HG02798 (cell line): ENCODE data around the gene NPPC.
"Not testable (repeated sequence)": the region's sequence is repeated elsewhere in the genome, so short reads cannot be mapped to it uniquely, and the experiment has no call there.

Source experiments
- ATAC-seq: cut with Tn5 transposase; IDR thresholded peaks from one replicate; pipeline ENCODE4 v1.9.1; 2021; ENCODE audit warnings: mild to moderate bottlenecking; ENCODE audit not compliant: unreplicated experiment, poor library complexity

Gene NPPC, protein sequence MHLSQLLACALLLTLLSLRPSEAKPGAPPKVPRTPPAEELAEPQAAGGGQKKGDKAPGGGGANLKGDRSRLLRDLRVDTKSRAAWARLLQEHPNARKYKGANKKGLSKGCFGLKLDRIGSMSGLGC

DNA sequence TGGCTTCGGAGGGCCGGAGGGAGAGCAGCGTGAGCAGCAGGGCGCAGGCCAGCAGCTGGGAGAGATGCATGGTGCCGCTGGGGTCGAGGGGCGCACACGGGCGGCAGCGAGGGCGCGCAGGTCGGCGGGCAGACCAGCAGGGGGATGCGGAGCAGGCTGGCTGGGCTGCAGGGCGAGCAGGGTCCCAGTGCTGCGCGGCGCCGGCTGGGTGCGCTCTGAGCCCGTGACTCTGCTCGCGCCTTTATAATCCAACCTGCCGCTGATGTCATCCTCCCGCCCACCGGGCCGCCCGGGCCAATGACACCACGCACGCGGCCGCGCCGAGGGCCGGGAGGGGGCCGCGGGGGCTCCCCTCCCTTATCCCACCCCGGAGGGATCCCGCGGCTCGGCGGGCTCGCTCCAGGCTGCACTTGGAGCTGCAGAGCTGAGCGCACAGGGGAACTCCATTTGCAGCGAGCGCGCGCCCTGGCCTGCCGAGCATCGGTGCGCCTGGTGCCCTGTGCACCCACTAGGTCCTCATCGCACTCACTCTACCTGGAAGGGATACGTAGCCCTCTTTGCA is at the start of gene NPPC:
Gene NPPC (minus strand): TSS at position 217 of the 562 bp plus-strand sequence. CDS start 147 bp downstream, at position 70.
- ATAC-seq, result no peak

DNA sequence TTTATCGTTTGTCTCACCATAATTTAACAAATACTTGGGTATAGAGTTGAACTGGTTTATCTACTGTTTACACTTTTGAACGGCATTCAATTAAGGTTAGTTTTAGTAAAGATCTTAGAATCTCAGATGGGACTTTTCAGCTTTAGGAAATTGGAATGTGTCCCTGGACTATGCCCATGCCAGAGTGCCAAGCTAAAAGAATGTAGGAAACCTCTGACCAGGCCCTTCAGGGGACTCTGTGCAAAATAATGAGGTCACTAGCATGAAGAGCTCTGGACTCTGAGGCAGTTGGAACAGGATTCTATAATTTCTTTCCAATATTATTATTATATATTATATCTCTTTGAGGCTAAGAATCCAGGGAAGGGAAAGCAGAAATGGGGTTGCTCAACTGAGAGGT is 48.8 kb upstream of the NPPC start:
- ATAC-seq, result no peak

DNA sequence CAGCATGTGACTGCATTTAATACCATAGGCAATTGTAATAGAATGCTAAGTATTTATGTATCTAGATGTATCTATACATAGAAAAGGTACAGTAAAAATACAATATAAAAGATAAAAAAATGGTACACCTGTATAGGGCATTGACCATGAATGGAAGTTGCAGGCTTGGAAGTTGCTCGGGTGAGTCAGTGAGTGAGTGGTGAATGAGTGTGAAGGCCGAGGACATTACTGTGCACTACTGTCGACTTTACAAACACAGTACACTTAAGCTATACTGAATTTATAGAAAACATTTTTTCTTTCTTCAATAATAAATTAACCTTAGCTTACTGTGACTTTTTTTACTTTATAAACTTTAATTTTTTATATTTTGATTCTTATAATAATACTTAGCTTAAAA is 44.3 kb upstream of the NPPC start:
- no peak for ATAC-seq

DNA sequence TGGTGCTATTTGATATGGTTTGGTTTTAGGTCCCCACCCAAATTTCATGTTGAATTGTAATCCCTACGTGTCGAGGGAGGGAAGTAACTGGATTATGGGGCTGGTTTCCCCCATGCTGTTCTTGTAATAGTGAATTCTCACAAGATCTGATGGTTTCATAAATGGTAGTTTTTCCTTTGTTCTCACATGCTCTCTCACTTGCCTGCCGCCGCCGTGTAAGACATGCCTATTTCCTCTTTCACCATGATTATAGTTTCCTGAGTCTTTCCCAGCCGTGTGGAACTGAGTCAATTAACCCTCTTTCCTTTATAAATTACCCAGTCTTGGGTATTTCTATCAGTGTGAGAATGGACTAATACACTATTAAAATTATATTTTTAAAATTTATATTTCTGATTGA is 42.6 kb upstream of the NPPC start:
- no peak for ATAC-seq

DNA sequence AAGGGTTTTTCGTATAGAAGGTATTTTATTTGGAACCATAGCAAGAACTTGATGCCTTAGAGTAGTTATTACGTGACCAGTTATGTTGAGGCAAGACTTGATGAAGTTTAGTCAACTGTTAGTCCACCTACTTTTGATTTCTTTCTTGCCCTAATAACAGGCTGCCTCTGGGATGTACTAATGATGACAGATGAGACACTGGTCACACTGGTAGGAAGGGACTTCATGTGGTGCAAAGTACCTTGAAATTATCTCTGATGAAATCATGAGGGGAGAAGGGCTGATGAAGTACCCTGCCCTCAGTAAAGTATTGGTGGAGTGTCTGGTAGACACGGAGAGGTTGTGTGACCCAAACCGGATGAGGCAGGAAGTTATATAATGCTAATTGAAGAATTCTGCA is 40.7 kb upstream of the NPPC start:
- ATAC-seq, result no peak

DNA sequence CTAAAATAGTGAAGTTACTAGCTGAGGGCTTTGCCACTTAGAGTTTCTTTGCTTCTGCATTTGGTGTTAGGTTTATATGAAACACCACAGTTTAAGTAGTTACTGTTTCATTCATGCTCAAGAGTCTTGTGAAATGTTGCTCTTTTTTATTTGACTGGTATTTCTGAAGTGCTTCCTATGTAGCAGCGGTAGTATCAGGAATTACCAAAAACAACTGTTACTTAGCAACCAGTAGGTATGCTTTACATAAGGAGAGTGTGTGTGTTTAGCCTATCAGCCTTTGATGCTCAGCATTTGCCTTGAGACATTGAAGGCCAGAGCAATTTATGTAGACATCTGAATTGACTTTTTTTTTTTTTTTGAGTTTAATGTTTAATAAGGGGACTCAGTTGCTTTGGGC is 38.9 kb upstream of the NPPC start:
- no peak for ATAC-seq

DNA sequence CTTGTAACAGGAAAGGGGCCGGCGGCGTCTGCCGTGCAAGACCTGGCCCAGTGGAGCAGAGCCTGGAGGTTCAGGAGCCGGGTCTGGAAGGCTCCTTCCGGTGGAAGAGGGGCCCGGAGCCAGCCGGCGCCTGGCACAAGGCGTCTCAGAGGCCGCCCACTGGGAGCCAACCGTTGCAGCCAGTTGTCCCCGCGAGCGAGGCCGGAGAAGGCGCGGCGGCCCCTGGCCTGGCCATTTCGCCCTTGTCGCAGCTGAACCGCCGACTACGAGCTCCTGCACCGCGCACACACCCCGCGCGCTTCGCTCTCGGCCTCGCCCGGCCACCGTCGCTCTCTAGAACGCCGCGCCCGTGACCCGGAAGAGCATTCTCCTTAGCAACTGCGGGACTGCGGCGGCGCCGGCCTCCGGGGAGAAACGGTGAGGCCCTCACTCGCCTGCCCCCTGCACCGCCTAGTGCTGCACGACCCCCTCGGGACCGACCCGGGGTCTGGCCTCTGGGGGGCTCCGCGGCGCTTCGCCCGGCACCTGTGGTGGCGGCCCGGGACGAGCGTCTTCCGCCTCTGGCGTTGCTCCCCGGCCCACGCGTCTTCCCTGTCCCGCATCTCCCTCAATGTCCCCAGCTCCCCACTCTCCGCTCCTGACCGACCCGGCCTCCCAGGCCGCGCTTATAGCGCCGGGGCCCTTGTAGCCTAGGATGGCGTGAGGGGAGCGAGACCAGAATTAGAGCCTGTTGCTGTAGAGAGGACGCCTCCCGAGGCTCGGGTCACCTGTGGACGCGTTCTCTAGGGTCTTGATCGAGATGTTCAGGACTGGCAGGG is 35.4 kb upstream of the NPPC start, which contains the start of gene DIS3L2:
Gene DIS3L2 (plus strand): TSS at position 365 of the 818 bp plus-strand sequence. CDS start 53,215 bp downstream, outside the sequence.
- peak; percentile 92 for ATAC-seq

DNA sequence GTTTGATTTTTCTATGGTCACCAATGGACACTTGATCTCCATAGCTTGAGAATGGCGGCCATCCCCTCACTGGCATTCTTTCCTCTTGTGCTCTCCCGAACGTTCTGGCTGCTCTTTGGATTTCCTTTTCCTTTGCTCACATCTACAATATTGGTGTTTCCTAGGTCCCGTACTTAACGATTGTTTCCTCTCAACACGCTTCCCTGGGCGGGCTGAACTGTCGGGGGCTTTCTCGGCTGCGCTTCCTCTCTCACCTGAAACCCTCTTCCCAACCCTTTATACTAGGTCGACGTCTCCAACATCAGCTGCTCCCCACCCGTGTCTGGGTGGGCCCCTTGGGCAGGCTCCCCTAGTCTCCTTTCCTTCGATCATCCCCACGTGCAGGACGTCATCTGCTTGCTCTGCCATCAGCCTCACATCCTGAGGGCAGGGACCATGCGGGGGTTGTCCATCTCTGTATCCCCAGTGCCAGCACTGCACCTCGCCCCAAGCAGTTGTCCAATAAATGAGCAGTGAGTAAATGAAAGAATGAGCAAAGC is 34.7 kb upstream of the NPPC start:
- no peak for ATAC-seq

DNA sequence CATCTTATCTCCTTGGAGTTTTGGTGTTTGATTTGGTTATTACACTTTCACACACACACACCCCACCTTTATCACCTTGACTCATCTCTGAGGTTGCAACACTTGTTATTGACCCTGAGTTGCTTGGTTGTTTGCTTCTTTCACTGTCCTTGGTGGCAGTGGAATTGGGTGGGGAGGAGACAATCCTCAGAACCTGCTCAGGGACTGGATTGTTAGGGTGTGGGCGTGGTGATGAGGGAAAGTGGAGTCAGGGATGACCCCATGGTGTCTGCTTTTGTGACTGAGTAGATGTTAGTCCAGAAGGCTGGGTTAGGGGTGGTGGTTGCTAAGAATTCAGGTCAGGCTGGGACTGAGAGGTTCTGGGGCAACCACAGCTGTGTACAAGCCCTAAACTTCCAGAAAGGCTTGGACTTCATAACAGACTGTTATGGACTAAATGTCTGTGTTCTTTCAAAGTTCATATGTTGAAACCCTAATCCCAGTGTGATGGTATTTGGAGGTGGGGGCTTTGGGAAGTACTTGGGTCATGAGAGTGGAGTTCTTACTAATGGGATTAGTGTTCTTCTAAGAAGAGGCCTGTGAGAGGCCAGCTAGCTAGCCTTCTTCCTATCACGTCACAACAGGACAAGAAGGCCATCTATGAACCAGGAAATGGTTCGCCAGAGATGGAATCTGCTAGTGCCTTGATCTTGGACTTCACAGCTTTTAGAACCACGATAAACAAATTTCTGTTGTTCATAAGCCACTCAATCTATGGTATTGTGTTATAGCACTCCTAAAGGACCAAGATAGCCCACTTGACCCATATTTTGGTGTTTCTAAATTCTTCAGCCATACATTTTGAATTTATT is 31.9 kb upstream of the NPPC start:
- no peak for ATAC-seq

DNA sequence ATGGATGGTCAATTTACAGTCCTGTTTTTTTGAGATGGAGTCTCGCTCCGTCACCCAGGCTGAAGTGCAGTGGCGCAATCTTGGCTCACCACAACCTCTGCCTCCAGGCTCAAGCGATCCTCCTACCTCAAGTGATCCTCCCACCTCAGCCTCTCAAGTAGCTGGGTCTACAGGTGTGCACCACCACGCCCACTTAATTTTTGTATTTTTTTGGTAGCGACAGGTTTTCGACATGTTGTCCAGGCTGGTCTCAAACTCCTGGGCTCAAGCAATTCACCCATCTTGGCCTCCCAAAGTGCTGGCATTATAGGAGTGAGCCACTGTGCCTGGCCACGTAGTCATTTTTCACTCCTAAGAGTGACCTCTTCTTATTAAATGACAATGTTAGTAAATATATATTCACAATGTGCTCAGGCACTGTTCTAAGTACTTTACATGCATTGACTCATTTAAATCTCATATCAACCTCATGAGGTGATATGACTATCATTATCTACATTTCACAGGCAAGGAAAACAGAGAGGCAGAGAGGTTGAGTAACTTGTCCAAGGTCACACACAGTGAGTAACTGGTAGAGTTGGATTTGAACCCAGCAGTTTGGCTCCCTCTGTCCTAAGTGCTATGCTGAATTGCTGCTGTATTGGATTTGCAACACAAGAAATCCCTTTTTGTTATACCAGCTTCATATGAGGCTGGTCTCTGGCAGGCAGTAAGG is 29.7 kb upstream of the NPPC start:
- ATAC-seq, result no peak

DNA sequence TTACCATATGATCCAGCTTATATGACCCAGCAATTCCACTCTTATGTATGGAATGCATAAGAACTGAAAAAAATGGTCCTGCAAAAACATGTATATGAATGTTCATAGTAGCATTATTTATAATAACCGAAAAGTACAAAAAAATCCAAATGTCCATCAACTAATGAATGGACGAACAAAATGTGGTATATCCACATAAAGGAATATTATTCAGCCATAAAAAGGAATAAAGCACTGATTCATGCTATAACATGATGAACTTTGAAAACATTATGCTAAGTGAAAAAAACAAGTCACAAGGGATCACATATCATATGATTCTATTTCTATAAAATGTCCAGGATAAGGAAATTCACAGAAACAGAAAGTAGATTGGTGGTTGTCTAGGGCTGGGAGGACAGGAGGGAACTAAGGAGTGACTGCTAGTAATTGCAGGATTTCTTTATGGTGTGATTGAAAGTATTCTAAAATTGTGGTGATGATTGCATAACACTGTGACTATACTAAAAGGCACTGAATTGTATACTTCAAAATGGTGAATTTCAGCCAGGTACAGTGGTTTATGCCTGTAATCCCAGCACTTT is 25.3 kb upstream of the NPPC start:
- no peak for ATAC-seq

DNA sequence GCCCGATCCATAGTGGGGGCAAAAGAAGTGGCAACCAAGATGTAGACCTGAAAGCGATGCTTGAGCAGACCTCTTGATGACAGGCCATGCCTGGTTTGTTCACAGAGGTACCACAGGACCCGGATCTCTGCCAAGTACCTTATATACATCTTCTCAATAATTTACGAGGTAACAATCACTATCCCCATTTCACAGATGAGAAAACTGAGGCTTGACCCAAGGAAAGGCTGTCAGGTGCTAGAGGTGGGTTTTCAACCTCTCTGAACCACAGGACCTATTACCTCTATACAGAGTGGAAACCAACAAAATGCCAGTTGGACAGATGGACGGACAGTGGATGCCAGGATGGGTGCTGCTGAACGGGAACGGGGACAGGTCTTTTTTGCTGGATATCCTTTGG is 21.5 kb upstream of the NPPC start:
- no peak for ATAC-seq

DNA sequence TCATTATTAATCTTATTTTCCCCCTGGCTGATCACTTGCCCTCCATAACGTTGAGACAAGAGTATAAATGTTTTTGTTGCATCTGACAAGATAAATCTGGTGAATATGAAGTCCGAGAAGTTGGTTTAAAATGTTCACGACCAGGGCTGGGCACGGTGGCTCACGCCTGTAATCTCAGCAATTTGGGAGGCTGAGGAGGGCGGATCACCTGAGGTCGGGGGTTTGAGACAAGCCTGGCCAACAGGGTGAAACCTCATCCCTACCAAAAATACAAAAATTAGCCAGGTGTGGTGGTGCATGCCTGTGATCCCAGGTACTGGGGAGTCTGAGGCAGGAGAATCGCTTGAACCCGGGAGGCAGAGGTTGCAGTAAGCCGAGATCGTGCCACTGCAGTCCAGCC is 20.9 kb upstream of the NPPC start:
- not testable (repeated sequence) for ATAC-seq

DNA sequence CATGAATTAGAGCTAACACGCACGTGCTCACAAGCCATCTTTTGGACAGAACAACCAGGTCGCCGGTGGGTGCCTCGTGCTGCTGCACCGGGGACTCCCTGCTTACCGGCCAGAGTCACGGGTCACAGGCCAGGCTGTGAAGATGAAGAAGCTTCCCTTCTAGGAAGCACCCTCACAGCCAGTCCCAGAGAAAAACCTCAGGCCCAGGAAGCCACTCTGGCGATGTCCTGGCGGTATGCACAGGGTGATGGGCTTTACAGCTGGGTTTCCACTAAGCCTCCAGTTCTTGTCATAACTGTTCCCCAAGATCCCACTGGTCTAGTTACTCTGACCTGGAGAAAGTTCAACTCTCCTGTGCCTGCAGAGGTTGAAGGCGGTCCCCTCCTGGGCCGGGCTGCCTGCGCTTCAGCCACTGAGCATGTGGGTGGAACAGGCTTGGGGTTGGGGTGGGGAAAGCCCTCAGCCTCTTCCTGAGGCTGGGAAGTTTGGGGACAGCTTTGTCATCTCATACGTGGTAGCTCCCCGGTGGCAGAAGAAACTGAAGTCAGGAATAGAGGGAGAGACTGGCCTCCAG is 20.1 kb upstream of the NPPC start:
- no peak for ATAC-seq

DNA sequence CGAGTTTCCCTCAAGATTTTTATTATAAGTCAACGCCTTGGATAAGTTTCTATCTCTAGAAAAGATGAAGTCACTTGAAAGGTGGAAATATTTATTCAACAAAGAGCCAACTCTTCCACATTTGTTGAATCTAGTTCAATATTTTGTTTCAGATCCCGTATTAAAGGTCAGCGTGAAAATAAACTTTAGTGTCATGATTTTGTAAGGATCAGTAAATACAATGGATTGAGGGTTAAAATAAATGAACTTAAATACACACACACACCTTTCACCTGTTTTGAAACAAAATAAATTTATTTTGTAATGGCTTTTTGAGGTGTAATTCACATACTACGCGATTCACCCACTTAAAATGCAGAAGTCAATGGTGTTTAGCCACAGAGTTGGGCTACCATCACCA is 16.0 kb upstream of the NPPC start:
- no peak for ATAC-seq

DNA sequence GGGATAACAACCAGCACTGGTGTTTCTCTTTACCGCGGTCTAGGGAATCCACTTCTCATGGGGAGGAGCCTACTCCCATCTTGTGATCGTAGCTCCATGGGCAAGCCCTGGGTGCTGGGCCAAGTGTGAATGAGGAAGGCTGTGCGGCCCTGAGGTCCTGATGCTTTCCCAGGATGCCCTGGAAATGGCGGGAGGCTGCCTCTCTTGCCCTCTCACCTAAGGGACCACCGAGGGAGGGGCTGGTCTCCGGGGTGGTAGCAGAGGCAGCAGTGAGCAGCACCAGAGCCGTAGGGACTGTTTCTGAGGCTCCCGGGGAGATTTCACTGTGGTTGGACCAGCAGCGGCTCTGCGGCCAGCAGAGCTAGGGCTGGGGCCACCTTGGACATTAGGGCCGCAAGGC is 15.5 kb upstream of the NPPC start:
- no peak for ATAC-seq

DNA sequence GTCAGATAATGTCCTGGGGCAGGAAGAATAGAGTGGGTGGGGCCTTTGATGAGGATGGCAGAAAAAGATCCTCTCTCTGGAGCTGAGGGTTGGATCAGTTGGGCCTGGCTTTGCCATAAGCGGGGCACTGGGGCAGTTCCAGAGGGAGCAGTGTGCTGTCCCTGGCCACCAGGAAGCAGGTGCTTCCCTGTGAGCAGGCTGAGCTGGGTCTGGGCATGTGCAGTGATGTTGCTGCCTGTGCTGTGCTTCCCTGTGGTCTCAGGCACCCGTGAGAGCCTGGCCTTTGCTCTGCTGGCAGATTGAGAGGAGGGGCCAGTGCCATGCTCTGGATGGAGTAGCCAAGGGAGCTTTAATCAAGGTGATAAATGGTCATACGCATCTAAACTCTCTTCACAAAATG is 14.6 kb upstream of the NPPC start:
- no peak for ATAC-seq

DNA sequence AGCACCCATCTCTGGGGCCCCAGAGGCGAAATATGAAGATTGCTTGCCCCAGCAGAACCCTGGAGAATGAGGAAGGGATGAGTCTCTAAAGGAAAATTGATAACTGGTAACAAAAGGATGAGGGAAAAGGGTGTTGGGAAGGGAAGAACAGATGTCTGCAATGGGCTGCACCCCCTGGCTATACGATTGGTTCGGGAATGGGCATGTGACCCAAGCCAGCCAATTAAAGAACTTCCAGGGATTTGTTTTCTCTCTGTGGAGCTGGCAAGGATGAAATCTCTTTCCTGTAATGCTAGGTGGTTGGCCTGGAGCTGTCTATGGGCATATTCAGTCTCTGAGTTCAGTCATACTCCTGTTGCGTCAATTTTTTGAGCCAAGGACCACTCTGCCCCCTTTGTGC is 12.8 kb upstream of the NPPC start:
- no peak for ATAC-seq

DNA sequence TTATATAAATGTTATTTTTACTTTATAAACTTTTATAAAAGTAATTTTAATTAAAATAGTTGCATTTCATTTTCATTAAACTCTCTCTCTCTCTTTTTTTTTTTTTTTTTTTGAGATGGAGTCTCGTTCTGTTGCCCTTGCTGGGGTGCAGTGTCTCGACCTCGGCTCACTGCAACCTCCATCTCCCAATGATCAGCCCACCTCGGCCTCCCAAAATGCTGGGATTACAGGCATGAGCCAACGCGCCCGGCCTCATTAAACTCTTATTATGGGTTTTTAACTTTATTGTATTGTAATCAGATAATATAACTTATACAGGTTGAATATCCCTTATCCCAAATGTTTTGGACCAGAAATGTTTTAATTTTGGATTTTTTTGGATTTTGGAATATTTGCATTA is 10.9 kb upstream of the NPPC start:
- no peak for ATAC-seq
